Fibroblast of skin of right biceps (primary cell): ENCODE results near the gene NPDC1.
"Not testable (repeated sequence)": the region's sequence is repeated elsewhere in the genome, so short reads cannot be mapped to it uniquely, and the experiment has no call there.

ENCODE experiments used
- DNase-seq: peaks from one replicate; pipeline ENCODE4 v3.0.0-alpha.2; 2013

Gene NPDC1

GRCh38 chr9:137038916-137039315 is 7.1 kb downstream of the NPDC1 start:
- no peak for DNase-seq

- DNase-seq = no peak
These were observed 8.5 kb downstream of the NPDC1 start for GRCh38 chr9:137037483-137037882.

- no peak for DNase-seq
These were observed 8.9 kb downstream of the NPDC1 start for GRCh38 chr9:137037035-137037434.

- no peak for DNase-seq
These were observed 10.0 kb downstream of the NPDC1 start for GRCh38 chr9:137035937-137036336.

- no peak for DNase-seq
These were observed 10.5 kb downstream of the NPDC1 start for GRCh38 chr9:137035507-137035834.

GRCh38 chr9:137034709-137035506 is 11.1 kb downstream of the NPDC1 start:
- peak; percentile 64 for DNase-seq

GRCh38 chr9:137034039-137034708 is 11.8 kb downstream of the NPDC1 start:
- no peak for DNase-seq

GRCh38 chr9:137033481-137033880 is 12.5 kb downstream of the NPDC1 start:
- not testable (repeated sequence) for DNase-seq

- no peak for DNase-seq
These were observed 13.1 kb downstream of the NPDC1 start for GRCh38 chr9:137032858-137033257.

GRCh38 chr9:137031904-137032640 is 13.9 kb downstream of the NPDC1 start, which contains the start of gene FUT7:
Gene FUT7 (minus strand): TSS chr9:137032088. CDS start chr9:137031991, 97 bp downstream.
- no peak for DNase-seq

- DNase-seq = no peak
These were observed 15.1 kb downstream of the NPDC1 start for GRCh38 chr9:137030538-137031527.

GRCh38 chr9:137030006-137030405 is 16.0 kb downstream of the NPDC1 start:
- no peak for DNase-seq

GRCh38 chr9:137029058-137029936 is 16.7 kb downstream of the NPDC1 start:
- peak; percentile 31 for DNase-seq

GRCh38 chr9:137028263-137029057 is 17.5 kb downstream of the NPDC1 start:
- DNase-seq = peak; percentile 41

- DNase-seq = no peak
These were observed 18.4 kb downstream of the NPDC1 start, which contains the start of gene ABCA2 for GRCh38 chr9:137027369-137028262. Gene ABCA2 (minus strand): TSS chr9:137028237. CDS start chr9:137028140, 97 bp downstream.

- DNase-seq = no peak
These were observed 19.1 kb downstream of the NPDC1 start for GRCh38 chr9:137026828-137027227.

GRCh38 chr9:137026384-137026783 is 19.6 kb downstream of the NPDC1 start:
- DNase-seq = no peak

- DNase-seq = no peak
These were observed 20.4 kb downstream of the NPDC1 start for GRCh38 chr9:137025517-137025966.

GRCh38 chr9:137023583-137023991 is 22.4 kb downstream of the NPDC1 start:
- DNase-seq = no peak
